ENCODE measurements around the gene GSG1L.

DNA sequence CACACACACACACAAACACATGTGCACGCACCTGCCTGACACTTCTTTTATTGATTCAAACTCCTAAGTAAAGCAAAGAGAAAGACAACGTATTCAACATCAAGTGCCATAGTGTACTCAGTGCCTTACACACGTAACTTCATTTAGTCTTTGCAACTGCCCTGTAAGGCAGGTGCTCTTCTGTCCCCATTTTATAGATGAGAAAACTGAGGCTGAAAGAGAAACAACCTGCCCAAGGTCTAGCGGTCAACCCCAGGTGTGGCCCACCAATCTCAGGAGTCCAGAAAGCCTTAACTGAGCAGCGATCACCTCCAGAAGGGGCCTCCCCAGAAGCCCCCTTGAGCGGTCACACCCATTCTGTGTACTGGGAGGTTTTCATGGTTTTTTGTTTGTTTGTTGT is 10.3 kb upstream of the GSG1L start:
- TF ChIP-seq FOXK2 (IDR thresholded peaks at IDR 0.05), result no peak
- TF ChIP-seq HDGF (IDR thresholded peaks at IDR 0.05; ENCODE audit: borderline replicate concordance), result no peak
- no peak for TF ChIP-seq ELF4 (IDR thresholded peaks at IDR 0.05)
- TF ChIP-seq BHLHE40 (IDR thresholded peaks at IDR 0.05; ENCODE audit: borderline replicate concordance), result no peak
- TF ChIP-seq SUZ12 (IDR thresholded peaks at IDR 0.05), result no peak
- no peak for TF ChIP-seq FOXA1 (IDR thresholded peaks at IDR 0.05)
- TF ChIP-seq, protein P1, sequence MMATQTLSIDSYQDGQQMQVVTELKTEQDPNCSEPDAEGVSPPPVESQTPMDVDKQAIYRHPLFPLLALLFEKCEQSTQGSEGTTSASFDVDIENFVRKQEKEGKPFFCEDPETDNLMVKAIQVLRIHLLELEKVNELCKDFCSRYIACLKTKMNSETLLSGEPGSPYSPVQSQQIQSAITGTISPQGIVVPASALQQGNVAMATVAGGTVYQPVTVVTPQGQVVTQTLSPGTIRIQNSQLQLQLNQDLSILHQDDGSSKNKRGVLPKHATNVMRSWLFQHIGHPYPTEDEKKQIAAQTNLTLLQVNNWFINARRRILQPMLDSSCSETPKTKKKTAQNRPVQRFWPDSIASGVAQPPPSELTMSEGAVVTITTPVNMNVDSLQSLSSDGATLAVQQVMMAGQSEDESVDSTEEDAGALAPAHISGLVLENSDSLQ (IDR thresholded peaks at IDR 0.05), result no peak
- TF ChIP-seq SP1 (IDR thresholded peaks at IDR 0.05), result no peak
